ENCODE results near the gene VAV2.

- TF ChIP-seq POLR2A (IDR thresholded peaks at IDR 0.05; ENCODE audit: low read depth, low read length), result no peak
- no peak for TF ChIP-seq CTCF (conservative IDR thresholded peaks at IDR 0.05; ENCODE audit: low read depth, low read length)
- TF ChIP-seq RCOR1 (IDR thresholded peaks at IDR 0.05; ENCODE audit: insufficient replicate concordance, low read length), result no peak
- TF ChIP-seq, protein P1, sequence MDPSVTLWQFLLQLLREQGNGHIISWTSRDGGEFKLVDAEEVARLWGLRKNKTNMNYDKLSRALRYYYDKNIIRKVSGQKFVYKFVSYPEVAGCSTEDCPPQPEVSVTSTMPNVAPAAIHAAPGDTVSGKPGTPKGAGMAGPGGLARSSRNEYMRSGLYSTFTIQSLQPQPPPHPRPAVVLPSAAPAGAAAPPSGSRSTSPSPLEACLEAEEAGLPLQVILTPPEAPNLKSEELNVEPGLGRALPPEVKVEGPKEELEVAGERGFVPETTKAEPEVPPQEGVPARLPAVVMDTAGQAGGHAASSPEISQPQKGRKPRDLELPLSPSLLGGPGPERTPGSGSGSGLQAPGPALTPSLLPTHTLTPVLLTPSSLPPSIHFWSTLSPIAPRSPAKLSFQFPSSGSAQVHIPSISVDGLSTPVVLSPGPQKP (IDR thresholded peaks at IDR 0.05; ENCODE audit: borderline replicate concordance, low read depth, low read length), result no peak
- no peak for TF ChIP-seq MAFK (IDR thresholded peaks at IDR 0.05; ENCODE audit: low read depth, low read length)
Observed at GRCh38 chr9:133873009-133873408, 119.1 kb downstream of the VAV2 start.
